Measurements from ENCODE around the gene CMYA5.

GRCh38 chr5:79831381-79832309 lies 142.0 kb downstream of the CMYA5 start:
- no peak for TF ChIP-seq ZFX (CRISPR knock-in tag; IDR thresholded peaks at IDR 0.05)
- TF ChIP-seq EGR1 (conservative IDR thresholded peaks at IDR 0.05), result no peak
- no peak for TF ChIP-seq E2F8 (IDR thresholded peaks at IDR 0.05; ENCODE audit: low read depth, partially characterized antibody)
- no peak for TF ChIP-seq EP300 (IDR thresholded peaks at IDR 0.05; ENCODE audit: low read length)
- TF ChIP-seq ZKSCAN8 (CRISPR knock-in tag; IDR thresholded peaks at IDR 0.05), result no peak
- TF ChIP-seq FOXP1 (CRISPR knock-in tag; IDR thresholded peaks at IDR 0.05), result no peak
- no peak for TF ChIP-seq POLR2A (conservative IDR thresholded peaks at IDR 0.05)
- no peak for TF ChIP-seq OTX1 (CRISPR knock-in tag; IDR thresholded peaks at IDR 0.05)
- TF ChIP-seq RFX5 (IDR thresholded peaks at IDR 0.05; ENCODE audit: low read depth, low read length), result no peak
- TF ChIP-seq HLTF (IDR thresholded peaks at IDR 0.05), result no peak
- TF ChIP-seq MXD1 (CRISPR knock-in tag; IDR thresholded peaks at IDR 0.05; ENCODE audit: borderline replicate concordance, poor library complexity, severe bottlenecking), result no peak
- no peak for TF ChIP-seq SP2 (IDR thresholded peaks at IDR 0.05; ENCODE audit: extremely low read depth, low read depth, low read length, poor library complexity, severe bottlenecking)
- no peak for TF ChIP-seq SMC3 (conservative IDR thresholded peaks at IDR 0.05; ENCODE audit: insufficient read depth, low read depth, low read length)
- TF ChIP-seq TFE3 (CRISPR knock-in tag; IDR thresholded peaks at IDR 0.05), result no peak

Data from K562 (cell line).